Activated T-cell treated with anti-CD3 and anti-CD28 coated beads, Interleukin-2, amount 50 U/mL, for 48 hours (primary cell): ENCODE results near the gene HLA-E.
"Not testable (repeated sequence)": the region's sequence is repeated elsewhere in the genome, so short reads cannot be mapped to it uniquely, and the experiment has no call there.

Source experiments
- DNase-seq, 2 experiments: peaks; one replicate each; pipeline ENCODE4 v3.0.0-alpha.2; 2020

The HLA-E gene

DNA sequence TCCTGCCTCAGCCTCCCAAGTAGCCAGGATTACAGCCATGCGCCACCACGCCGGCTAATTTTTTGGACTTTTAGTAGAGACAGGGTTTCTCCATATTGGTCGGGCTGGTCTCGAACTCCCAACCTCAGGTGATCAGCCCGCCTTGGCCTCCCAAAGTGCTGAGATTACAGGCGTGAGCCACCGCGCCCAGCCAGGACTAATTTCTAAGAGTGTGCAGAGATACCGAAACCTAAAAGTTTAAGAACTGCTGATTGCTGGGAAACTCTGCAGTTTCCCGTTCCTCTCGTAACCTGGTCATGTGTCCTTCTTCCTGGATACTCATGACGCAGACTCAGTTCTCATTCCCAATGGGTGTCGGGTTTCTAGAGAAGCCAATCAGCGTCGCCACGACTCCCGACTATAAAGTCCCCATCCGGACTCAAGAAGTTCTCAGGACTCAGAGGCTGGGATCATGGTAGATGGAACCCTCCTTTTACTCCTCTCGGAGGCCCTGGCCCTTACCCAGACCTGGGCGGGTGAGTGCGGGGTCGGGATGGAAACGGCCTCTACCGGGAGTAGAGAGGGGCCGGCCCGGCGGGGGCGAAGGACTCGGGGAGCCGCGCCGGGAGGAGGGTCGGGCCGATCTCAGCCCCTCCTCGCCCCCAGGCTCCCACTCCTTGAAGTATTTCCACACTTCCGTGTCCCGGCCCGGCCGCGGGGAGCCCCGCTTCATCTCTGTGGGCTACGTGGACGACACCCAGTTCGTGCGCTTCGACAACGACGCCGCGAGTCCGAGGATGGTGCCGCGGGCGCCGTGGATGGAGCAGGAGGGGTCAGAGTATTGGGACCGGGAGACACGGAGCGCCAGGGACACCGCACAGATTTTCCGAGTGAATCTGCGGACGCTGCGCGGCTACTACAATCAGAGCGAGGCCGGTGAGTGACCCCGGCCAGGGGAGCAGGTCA is at the start of gene HLA-E:
HLA-E (plus strand) TSS at position 429 of the 945 bp plus-strand sequence; CDS start at position 452, 23 bp downstream.
- DNase-seq: peak; percentile 89

DNA sequence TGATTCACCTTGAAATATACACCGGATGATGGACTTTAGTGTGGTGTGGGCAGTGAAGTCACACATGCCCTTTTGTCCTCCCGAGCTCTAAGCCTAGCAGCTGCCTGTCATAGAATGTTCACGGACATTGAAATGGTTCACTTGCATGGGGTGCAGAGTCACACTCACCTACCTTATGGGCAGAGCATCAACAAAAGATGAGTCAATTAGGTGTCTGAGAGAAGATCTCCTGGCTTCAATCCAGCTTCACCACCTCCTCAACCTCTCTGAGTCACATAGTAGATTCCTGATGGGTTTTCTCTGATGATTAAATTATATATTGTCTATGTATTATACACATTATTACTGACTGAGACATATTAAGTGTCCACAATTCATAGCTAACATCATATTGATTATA is 48.1 kb upstream of the HLA-E start:
- no peak for DNase-seq

GRCh38 chr6:30443657-30444450 is 45.5 kb upstream of the HLA-E start:
- DNase-seq: no peak

GRCh38 chr6:30444451-30444742 is 44.9 kb upstream of the HLA-E start:
- no peak for DNase-seq

- DNase-seq: no peak
These were observed 43.0 kb upstream of the HLA-E start for GRCh38 chr6:30446259-30446658.

- DNase-seq: no peak
These were observed 42.1 kb upstream of the HLA-E start for GRCh38 chr6:30447237-30447636.

DNA sequence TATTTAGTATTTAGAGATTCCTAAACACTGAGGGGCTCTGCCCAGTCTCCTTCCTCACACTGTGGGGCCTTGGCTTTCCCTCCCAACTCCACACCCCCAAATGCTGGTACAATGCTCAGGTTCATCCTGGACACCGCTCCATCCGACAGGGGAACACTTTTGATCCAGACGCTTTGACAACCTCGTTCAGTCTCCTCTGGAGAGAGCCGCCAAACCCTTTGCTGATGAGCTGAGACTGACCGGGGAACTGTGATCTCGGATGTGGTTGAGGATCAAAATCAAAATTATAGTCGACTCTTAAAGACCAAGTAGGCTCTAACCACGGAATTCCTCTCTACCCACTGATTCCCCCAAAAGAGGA is 38.8 kb upstream of the HLA-E start:
- peak in 1 of 2 experiments; percentile 36 for DNase-seq

GRCh38 chr6:30450909-30451841 is 38.1 kb upstream of the HLA-E start:
- DNase-seq: peak; percentile 56 to 63

DNA sequence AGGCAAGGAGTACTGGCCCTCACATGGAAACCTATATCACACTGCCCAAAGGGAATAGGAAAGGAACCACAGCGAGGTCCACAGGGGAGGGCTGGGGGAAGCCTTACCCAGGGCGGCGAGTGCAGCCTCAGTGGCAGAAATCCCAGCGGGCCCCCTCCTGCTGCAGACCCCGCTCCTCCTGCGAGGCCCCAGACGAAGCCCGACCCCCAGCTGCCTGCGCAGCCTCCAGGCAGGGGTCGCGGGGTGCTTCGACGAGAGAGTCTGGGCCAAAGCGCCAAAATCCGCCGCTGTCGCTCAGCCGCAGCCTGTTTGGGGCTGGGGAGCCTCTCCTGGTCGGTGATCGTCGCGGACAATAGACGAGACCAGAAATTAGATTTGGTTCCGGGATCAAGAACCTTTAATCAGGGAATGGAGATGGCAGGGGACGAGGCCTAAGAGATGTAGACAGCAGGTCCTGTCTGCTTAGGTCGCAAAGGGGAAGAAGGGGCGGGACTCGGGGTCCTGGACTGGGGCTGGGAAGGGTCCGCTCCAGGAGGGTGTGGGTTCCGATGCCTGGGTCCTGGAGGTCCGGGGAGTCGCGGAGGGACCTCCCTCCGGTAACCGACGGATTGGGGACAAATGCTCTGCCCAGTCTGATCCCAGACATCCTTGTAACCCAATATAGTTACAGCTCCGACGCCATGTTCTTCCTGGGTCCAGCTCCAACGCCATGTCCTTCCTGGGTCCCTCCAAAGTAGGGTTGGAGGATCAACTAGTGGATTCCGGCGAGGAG is 36.4 kb upstream of the HLA-E start:
- no peak for DNase-seq

- DNase-seq: peak; percentile 93 to 94
These were observed 35.7 kb upstream of the HLA-E start for GRCh38 chr6:30453508-30454116.

GRCh38 chr6:30459145-30459544 is 30.2 kb upstream of the HLA-E start:
- DNase-seq: no peak

- no peak for DNase-seq
These were observed 28.3 kb upstream of the HLA-E start for GRCh38 chr6:30461055-30461454.

DNA sequence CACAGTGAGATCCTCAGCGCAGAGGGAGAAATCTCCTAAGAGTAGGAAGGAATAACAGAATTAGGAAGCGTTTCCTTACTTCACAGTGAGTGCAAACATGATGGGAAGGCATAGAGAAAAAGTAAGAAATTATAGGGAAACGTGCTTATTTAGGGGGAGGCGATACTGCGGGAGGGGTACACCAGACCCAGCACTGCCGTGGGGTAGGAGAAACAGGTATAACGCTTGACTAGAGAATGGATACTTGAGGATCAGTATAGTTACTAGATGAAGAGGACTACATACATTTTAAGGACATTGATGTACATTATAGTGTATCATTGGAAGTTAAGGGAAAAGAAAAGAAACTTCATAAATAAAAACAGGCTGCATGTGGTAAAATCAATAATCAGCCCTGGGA is 26.8 kb upstream of the HLA-E start:
- DNase-seq: no peak

DNA sequence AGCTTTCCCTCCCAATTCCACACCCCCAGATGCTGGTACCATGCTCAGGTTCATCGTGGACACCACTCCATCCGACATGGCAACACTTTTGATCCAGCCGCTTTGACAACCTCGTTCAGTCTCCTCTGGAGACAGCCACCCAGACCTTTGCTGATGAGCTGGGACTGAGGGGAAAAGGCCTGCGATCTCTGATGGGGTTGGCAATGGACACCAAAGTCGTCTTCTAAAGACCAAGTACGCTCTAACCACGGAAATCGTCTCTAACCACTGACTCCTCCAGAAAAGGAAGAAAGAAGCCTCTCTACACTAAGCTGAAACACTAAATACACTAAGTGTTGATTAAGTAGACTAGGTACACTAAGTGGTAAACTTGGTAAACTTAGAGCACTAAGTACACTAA is 26.1 kb upstream of the HLA-E start:
- DNase-seq: no peak

- peak; percentile 75 to 76 for DNase-seq
These were observed 25.4 kb upstream of the HLA-E start for GRCh38 chr6:30463651-30464618.

GRCh38 chr6:30465595-30466306 is 23.6 kb upstream of the HLA-E start:
- no peak for DNase-seq

GRCh38 chr6:30470968-30471367 is 18.3 kb upstream of the HLA-E start:
- no peak for DNase-seq

GRCh38 chr6:30475116-30475515 is 14.2 kb upstream of the HLA-E start:
- not testable (repeated sequence) for DNase-seq

GRCh38 chr6:30480536-30481156 is 8.7 kb upstream of the HLA-E start:
- peak; percentile 61 to 66 for DNase-seq
